HG02973 (cell line): ENCODE data around the gene DBH.

Experiments used
- ATAC-seq: cut with Tn5 transposase; IDR thresholded peaks from one replicate; pipeline ENCODE4 v1.9.1; 2021; ENCODE audit warnings: moderate library complexity; ENCODE audit not compliant: unreplicated experiment

DBH gene

DNA sequence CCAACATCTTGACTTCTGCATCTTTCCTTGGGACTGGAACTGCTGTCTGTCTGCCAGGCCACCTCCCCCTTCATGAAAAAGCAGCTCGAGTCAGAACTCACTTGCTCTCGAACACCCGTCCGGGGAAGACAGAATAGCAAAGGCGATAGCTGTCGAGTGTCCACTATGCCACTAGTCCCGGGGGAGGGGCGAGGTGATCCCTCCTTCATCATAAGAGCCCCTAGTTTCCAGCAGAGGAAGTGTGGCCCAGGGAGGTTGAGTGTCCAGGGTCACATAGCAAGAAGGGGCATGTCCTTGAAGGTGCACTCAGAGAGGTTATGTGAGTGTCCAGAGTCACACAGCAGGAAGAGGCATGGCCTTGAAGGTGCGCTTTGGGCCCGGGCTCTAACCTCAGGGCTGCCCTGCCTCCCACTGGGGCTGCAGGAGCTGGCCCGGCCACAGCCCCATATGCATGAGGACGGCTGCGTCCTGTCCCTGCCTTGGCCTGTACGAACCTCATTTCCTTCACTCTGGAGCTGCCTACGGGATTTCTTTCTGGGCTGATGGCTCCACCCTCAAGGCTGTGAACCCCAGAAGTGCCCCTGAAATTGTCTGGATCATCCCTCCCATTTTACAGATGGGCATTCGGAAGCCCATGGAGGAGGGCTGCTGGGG, 6.7 kb downstream of the DBH start:
- ATAC-seq, result no peak

DNA sequence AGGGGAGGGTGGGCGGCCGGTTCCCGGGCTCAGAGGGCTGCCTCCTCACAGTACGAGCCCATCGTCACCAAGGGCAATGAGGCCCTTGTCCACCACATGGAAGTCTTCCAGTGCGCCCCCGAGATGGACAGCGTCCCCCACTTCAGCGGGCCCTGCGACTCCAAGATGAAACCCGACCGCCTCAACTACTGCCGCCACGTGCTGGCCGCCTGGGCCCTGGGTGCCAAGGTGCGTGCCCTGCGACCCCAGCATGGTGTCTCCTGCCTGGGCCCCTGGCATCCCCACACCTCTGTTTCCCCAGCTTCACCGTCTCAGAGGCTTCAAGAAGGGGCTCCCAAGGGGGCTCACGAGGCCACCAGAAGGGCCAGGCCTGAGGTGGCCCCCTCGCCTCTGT, 7.2 kb downstream of the DBH start:
- no peak for ATAC-seq

DNA sequence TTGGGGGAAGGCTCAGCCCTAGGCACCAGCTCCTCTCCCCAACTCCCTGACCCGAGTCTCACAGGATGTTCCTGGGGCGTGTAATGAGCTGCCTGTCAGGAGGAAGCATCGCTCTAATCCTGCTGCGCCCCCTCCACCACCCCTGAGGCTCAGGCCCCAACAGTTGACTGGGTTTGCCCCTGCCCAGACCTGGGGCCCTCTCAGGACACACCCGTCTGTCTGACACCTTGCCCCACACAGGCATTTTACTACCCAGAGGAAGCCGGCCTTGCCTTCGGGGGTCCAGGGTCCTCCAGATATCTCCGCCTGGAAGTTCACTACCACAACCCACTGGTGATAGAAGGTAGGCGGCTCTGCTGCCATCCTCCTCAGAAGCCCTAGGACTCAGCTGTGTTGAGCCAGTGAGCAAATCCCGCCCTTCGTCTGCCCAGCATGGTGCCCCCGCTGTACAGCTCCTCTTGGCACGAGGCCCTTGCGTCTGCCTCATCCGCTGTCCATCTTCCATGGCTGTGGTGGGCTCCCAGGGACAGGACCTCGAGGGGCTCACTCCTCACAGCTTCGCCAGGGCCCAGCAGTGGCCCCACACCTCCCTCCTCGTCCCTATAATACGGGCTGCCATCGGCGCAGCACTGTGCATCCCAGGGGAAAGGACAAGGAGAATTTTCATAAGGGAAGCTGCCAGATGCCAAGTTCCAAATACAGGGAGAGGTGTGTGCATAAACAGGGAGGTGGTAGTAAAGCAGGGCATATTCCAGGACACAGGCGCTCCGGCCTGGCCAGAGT, 8.0 kb downstream of the DBH start:
- no peak for ATAC-seq

DNA sequence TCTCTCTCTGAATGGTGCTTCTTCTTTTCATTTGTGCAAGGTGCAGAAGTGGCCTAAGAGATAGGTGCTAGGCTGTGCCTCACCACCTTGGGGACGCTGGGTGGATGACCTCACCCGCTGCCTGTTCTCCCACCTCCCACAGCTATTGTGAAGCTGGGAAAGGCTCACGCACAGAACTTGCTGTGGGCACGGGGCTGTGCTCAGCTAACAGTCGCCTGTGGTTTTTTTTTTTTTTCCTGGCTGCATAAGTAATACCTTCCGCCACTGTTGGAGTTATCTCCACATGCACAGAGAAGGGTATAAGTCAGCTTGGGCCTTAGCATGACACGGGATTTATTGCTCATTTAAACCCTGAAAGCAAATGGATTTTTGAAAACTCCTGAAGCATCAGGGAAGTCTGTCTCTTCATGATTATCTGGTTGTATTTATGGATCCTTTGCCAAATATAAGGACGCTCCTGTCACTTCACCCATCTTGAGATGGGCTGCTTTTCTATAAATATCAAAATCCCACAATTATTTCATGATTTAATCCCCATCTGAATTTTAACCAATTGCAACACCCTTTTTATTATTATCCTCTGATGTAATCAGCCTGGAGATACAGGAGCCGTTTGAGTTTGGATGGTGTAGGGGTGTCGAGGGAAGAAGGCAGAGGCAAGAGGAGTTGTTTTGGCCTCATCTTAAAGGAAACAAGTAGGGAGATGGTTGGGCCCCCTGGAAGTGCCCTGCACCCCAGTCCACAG, 9.0 kb downstream of the DBH start:
- no peak for ATAC-seq

DNA sequence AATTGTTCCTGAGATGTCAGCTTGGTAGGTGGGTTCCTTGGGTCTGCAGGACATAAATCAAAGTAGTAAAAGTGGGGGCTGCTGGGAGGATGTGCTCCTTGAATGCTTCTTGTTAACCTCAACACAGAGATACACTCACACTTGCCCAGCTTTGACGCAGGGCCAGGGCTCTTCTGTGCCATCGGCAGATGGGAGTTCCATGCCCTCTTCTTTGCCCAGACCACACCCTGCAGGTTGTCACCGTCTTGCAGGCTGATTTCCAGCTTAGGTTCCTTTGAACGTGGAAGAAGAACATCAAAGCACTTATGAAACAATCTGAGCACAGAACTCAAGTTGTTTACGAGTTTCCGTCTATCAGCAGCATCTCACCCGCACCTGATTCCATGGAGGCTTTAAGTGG, 11.0 kb downstream of the DBH start:
- no peak for ATAC-seq

DNA sequence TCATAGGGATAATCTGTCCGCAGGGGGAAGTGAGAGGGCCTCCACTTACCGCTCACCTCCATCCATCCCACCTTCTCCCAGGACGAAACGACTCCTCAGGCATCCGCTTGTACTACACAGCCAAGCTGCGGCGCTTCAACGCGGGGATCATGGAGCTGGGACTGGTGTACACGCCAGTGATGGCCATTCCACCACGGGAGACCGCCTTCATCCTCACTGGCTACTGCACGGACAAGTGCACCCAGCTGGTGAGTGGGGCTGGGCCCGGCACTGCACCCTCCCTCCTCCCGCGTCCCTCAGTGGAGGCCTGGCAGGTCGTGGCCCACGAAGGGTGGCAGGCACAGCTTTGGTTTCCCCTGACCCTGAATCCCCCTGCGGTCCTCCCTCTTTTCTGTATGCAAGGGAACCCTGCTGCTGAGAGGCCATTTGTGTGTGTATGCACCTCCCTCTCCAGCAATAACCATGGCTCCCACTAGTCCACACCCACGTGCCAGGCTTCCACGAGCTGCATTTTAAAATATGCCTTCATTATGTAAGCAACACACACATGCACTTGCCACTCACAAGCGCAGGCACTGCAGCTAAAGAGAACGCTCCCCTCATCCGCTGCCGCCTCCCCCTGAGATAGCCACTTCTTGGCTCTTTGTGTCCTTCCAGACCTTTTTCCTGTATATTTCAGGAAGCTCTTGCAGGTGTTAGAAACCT, 11.8 kb downstream of the DBH start:
- no peak for ATAC-seq

DNA sequence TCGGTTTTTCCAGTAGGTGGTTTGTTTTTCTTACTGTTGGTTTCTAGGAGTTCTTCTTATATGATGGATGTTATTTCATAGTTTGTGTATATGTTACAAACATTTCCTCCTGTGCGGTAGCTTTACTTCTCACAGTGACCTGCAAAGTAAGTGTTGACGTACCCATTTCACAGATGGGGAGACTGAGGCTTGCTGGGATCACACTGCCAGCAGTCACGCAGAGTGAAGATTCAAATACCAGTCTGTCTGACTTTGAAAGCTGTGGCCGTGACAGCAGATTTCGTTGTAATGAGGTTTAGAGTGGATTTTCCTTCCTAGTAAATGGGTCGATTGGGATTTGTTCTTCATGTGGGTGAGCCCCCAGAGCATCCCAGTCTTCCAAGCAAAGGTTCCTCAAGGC, 13.0 kb downstream of the DBH start:
- ATAC-seq, result no peak

DNA sequence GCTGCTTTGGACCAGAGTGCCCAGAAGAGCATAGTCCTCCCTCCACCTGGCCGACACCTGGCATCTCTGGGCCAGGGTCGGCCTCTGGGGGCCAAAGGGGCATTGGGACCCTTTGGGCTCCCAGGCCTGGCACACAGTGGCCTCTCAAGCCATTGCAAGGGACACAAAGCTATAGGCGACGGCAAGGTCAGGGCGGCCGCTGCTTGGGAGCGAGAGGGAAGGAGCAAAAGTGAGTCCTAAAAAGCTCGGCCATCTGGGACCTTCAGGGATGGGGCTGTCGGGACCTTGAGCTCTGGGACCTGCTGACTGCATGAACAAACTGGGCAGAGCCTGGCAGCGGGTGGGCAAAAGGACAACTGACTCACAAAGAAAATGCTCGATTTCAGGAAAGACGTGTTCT, 13.9 kb downstream of the DBH start:
- no peak for ATAC-seq

DNA sequence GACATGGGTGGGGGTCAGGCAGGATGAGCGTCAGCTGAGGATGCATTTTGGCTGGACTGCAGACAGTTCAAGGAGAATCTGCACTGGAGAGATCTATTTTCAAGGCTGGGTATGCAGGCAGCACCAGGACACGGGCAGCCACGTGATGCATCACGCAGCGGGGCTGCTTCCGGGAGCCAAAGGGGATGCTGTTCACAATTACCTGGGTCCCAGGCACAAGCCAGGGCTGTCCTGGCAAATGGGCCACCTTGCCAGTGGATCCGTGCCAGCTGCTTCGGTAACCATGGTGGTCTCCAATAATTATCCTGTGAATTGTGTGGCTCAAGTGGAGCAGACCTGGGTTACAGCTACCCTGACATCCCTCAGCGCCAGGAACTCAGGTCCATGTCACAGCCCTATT, 17.5 kb downstream of the DBH start:
- no peak for ATAC-seq

DNA sequence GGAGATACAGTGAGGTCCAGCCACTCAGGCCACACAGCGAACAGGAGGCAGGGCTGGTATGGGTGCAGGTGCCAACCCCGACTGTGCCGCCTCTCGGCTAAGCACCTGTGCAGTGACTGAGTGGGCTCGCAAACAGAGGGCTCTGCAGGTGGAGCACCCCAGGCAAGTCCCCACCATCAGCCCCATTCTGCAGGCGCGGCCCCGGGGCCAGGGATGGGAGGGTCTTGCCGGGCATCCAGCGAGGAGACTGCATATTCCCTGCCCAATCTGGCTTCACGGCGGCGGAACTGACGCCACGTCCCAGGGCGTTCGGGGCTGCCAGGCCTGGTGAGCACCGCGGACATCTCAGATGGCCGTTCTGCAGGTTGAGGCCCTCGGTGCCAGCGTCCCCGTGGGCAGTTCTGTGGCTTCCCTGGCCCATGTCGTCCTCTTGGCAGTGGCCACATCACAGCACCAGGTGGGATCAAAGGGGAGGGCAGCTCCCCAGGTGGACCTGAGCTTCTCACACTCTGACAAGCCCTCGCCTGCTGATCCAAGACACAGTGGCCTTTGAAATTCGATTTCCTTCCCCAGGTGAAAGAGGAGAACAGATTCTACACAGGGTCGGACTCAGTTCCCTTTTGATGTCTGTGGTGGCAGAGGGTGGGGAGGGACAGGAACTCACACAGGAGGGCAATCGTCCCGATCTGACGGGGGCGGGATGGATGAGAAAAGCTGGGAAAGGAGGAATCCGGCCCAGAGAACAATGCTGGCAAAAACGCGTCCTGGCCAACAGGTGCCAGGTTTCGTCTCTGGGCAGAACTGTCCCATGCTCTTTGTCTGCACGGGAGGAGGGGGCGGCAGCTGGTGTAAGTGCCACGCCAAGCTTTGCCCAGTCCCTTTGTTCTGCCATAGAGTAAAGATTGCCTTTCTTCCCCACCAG, 18.8 kb downstream of the DBH start:
- no peak for ATAC-seq

DNA sequence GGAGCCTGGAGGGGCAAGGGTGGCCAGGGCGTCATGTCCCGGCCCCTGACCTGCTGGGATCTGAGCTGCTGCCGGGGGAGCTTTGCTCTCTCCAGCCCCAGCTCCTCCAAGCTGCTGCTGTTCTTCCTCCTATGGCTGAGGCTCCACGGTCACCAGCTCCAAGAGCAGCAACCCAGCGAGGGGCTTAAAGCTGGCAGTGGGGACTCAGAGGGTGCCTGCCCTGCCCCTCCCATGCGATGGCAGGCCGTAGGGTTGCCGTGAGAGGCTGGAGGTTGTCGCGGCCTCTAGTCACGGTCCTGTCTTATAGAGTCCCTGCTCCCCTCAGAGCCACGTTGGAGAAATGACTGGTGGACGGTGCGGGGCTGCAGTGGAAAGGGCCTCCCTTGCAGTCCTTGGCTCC, 19.5 kb downstream of the DBH start:
- ATAC-seq, result no peak

DNA sequence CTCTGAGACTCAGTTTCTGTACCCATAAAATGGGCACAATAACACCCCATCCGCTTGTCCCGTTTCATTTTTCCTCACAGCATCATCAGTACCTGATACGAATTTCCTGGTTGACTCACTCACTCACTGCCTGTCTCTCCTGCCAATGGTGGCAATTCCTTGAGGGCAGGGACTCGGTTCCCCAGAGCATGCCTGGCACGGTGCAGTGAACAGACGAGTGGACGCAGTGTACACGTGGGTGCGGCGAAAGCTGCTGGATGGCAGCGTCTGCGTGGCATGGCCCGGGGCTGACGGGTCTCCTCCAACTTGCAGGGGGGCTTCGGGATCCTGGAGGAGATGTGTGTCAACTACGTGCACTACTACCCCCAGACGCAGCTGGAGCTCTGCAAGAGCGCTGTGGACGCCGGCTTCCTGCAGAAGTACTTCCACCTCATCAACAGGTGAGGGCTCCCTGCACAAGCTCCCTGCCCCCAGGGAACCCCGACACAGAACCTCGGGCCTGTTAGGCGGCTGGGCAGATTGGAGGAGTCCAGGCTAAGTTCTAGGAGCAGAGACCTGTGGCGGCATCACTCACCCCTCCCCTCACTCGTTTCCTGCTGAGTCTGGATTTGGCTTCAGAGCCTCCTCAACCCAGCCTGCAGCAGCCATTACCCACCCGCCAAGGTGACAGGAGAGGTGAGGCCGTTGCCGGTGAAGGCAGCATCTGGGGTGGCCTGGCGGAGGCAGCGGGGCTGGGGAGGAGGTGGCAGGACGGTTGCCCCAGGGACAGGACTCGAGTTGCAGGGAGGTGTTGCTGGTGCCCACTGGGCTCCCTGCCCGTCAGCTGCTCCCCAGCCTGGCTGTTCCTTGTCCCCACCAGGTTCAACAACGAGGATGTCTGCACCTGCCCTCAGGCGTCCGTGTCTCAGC, 20.3 kb downstream of the DBH start:
- no peak for ATAC-seq

DNA sequence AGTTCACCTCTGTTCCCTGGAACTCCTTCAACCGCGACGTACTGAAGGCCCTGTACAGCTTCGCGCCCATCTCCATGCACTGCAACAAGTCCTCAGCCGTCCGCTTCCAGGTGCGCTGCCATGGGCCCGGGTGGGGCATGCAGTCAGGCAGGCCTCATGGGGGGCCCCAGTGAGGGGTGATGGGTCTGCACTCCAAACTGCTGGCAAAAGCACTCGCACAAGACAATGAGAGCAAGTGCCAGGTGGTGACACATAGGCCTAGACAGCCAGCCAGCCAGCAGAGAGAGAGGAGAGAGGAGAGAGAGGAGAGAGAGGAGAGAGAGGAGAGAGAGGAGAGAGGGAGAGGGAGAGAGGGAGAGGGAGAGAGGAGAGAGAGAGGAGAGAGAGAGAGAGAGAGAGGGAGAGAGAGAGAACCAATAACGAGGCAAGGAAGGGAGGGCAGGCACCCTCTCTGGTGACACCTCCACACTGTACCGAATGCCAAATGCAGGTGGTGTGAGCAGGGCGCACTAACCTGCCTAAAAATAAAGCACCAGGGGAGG, 21.0 kb downstream of the DBH start:
- no peak for ATAC-seq

DNA sequence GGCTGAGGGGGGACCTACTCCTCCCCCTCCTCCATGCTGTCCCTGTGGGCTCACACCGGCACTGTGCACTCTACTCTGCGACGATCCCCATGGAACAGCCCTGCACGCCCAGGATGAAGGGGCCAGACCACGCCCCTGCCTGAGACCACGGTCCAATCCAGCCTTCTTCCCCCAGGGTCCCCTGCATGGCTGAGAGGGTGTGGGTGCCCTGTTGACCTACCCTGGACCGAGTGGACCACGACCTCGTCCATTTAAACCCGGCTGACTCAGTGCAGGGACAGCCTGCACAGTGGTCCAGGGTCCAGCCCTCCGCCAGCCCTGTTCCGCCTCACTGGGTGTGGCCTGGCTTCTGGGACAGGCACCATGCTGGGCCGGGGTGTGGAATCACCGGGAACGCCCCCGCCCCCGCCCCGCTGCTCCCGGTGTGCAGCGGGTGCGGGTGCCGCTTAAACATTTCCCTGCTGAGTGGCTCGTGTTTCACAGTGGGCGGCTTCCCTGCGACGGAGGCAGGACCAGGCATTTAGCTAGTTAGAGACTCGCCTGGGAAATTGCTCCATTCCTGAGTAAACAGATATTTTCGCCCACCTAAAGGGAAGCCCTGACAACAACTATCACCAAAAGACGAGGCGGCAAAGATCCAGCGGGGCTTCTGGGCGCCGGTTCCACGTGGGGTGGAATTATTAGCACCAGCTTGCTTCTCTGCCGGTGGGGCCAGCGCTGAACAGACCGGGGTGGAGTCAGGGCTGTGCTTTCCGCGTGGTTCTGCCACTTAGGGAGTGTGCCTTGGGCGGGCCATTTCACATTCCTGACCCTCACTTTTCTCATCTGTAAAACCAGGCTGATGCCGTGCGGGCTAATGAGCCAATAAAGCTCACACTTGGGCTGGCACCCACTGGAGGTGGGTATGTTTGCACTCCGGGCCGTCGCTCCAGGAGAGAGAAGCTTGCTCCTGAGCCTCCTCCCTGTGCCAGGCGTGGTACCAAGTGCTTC, 22.6 kb downstream of the DBH start:
- ATAC-seq, result no peak

DNA sequence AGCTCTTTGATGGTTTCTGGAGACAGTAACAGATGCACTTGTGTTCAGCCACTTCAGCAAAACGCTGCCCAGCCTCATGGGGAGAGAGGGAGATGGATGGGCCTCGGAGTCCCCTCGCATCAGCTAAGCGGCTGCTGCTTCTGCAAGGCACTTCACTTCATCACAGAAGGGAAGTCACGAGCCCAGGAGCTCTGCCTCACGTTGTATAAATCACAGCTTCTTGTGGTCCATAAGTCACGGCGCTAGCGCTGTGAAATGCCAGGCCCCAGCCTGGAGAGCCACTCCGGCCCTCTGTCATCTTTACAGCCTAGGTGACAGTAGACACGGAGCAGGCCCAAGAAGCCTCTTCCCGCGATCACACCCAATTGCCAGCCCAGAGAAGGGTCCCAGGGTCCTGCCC, 23.4 kb downstream of the DBH start:
- ATAC-seq, result no peak

DNA sequence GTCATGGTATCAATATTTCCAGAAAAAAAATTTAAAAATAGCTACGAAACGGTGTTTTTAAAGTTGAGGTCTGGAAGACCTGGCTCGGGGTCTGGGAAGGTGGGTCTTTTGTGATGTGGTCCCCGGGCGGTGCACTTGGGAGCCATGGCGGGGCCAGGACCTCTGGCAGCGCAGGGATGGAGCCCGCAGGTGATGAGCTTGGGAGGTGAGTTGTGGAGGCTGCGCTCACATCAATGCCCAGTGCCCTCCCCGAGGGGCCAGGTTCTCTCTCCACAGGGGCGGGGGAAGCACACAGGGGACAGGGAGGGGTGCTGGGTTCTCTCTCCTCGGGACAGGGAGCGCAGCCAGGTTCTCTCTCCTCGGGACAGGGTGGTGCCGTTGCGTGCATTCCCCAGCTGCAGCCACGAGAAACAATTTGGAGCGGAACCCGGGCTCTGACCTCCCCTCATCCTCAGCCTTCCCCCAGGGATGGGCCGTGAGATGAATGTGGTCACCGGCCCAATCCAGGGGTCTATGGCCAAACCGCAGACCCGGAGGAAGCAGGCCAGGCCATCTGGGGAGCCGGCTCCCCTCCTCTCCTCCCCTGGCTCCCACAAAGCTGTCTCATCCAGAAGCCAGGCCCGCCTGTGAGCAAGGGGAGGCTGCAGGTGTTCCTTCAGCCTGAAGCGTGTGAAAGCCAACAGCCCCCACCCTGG, 25.8 kb downstream of the DBH start:
- no peak for ATAC-seq
